ENCODE data around the gene CIB1. TPM values are rescaled to one million over a fixed set of nuclear protein-coding genes. Genes with fewer than 3 reads are reported as not detected.

Gene CIB1
- total and polyA plus RNA-seq, 2 of the 8 experiments (the other 6 are each of a cell fraction or from before 2014, with no cell fraction given) = 26.0 to 63.5 TPM

GRCh38 chr15:90262426-90262825 lies 28.7 kb upstream of the CIB1 start:
- no peak for DNase-seq (ENCODE audit: low read depth in 1 of 2, low spot score in 2 of 2)
- Histone ChIP-seq H3K9me3 (ENCODE audit: insufficient read depth in 2 of 2, low read depth in 1 of 2, low read length in 1 of 2) (no peaks in the 10 kb centered on the region), H3K23me2 (ENCODE audit: low read depth, low read length) (peaks cover 10% of the 10 kb centered on the region), H3K18ac (ENCODE audit: extremely low read depth, low read length) (no peak overlapping the region), H3K14ac (ENCODE audit: insufficient read length) (no peak overlapping the region), H3K56ac (replicated peaks; ENCODE audit: insufficient read length, low read depth, low read length) (no peak overlapping the region), H3K23ac (ENCODE audit: insufficient read length) (no peak overlapping the region), H3K79me2 (ENCODE audit: control insufficient read depth in 1 of 2, insufficient read depth in 2 of 2, low read length in 2 of 2) (peaks cover 8 to 21% of the 10 kb centered on the region in 2 experiments), H3K4ac (replicated peaks; ENCODE audit: insufficient read length, low read depth, low read length) (no peak overlapping the region), H3K79me1 (ENCODE audit: low read depth, low read length) (no peaks in the 10 kb centered on the region), H4K20me1 (replicated peaks in 1 of 2; ENCODE audit: control insufficient read depth in 1 of 2, insufficient read depth in 2 of 2, low read length in 2 of 2) (no peaks in the 10 kb centered on the region), H2AFZ (ENCODE audit: low read length) (no peak overlapping the region), H2BK20ac (ENCODE audit: low read length) (no peak overlapping the region), H4K5ac (ENCODE audit: insufficient read length, low read depth, low read length) (no peak overlapping the region), H2BK5ac (ENCODE audit: low read depth, low read length) (no peak overlapping the region), H4K8ac (ENCODE audit: extremely low read depth, insufficient read depth, low read length) (no peak overlapping the region), H2AK5ac (ENCODE audit: low read depth, low read length) (no peak overlapping the region), H3K9ac (replicated peaks in 1 of 4; ENCODE audit: extremely low read depth in 1 of 4, low read depth in 3 of 4, low read length in 3 of 4) (no peak overlapping the region), H3K4me3 (ENCODE audit: extremely low read depth in 1 of 4, insufficient read depth in 2 of 4, low read depth in 3 of 4, low read length in 4 of 4) (no peak overlapping the region), H2BK15ac (ENCODE audit: low read length) (no peak overlapping the region), H3K27me3 (replicated peaks in 1 of 4; ENCODE audit: control insufficient read depth in 3 of 4, extremely low read depth in 1 of 4, insufficient read depth in 3 of 4, low read length in 3 of 4) (no peaks in the 10 kb centered on the region), H3K27ac (ENCODE audit: low read depth, low read length) (no peak overlapping the region), H2BK12ac (ENCODE audit: low read depth, low read length) (no peak overlapping the region), H4K91ac (replicated peaks; ENCODE audit: insufficient read length, low read length) (no peak overlapping the region), H2BK120ac (replicated peaks; ENCODE audit: low read depth, low read length) (no peak overlapping the region), H3K36me3 (ENCODE audit: control insufficient read depth in 2 of 4, insufficient read depth in 4 of 4, low read length in 3 of 4) (peaks cover 0 to 4% (median 0%) of the 10 kb centered on the region in 4 experiments; a peak in 2 of 8 replicates), H3K4me2 (ENCODE audit: insufficient read depth in 1 of 2, low read depth in 2 of 2, low read length in 2 of 2) (no peak overlapping the region), H3K4me1 (replicated peaks in 1 of 4; ENCODE audit: control insufficient read depth in 3 of 4, insufficient read depth in 4 of 4, low read length in 3 of 4) (peaks cover 0 to 11% (median 4%) of the 10 kb centered on the region in 4 experiments; a peak in 5 of 7 replicates)
- no peak for FAIRE-seq
- WGBS, 2 experiments (ENCODE audit: extremely low coverage in 1 of 2, insufficient coverage in 1 of 2, insufficient read length in 1 of 2, insufficient replicate concordance in 2 of 2, low coverage in 1 of 2, low lambda C conversion rate in 2 of 2, missing lambda C conversion rate in 1 of 2) = 84% methylated on average over 5 of the region's 5 CpGs; no CpG with 5 or more reads in 1 of the 2 experiments
- POLR2A ChIA-PET (ENCODE audit: partially characterized antibody) = interaction anchor here (1.1 to 1.7 kb wide), 4 partner anchors 9 to 29 kb away, joined by 4 to 7 read pairs (median 4); partner anchors contain the start of genes CIB1 and GDPGP1
- CTCF ChIA-PET (ENCODE audit: partially characterized antibody) = interaction anchor here (0.6 to 2.4 kb wide), 7 partner anchors 10 to 203 kb away, joined by 3 to 10 read pairs (median 4); partner anchors contain the start of genes CIB1, GDPGP1 and TTLL13
- no peak for TF ChIP-seq ATF3 (IDR thresholded peaks at IDR 0.05; ENCODE audit: insufficient read depth, low read depth, low read length)
- no peak for TF ChIP-seq USF2 (IDR thresholded peaks at IDR 0.05; ENCODE audit: low read length)
- TF ChIP-seq KDM4A (IDR thresholded peaks at IDR 0.05; ENCODE audit: low read depth, low read length, severe bottlenecking) = no peak
- no peak for TF ChIP-seq TBP (IDR thresholded peaks at IDR 0.05; ENCODE audit: low read depth, low read length)
- TF ChIP-seq NANOG (IDR thresholded peaks at IDR 0.05; ENCODE audit: insufficient read depth, low read depth, low read length, poor library complexity, severe bottlenecking) = no peak
- TF ChIP-seq BRCA1 (IDR thresholded peaks at IDR 0.05; ENCODE audit: low read depth, low read length) = no peak
- no peak for TF ChIP-seq ZNF274 (IDR thresholded peaks at IDR 0.05; ENCODE audit: borderline replicate concordance, extremely low read depth, low read length)
- no peak for TF ChIP-seq CBX5 (IDR thresholded peaks at IDR 0.05; ENCODE audit: low read depth, low read length)
- TF ChIP-seq RAD21 (IDR thresholded peaks at IDR 0.05 in 1 of 2, conservative IDR thresholded peaks at IDR 0.05 in 1 of 2; ENCODE audit: low read depth in 2 of 2, low read length in 2 of 2) = no peak
- TF ChIP-seq SIX5 (IDR thresholded peaks at IDR 0.05; ENCODE audit: low read depth, low read length) = no peak
- TF ChIP-seq POU5F1 (IDR thresholded peaks at IDR 0.05; ENCODE audit: low read depth, low read length) = no peak
